Glutamatergic neuron (in vitro differentiated cells): ENCODE measurements around the gene PRDM16. TPM values are rescaled to one million over a fixed set of nuclear protein-coding genes. Genes with fewer than 3 reads are reported as not detected.

Source experiments
- DNase-seq: peaks from one replicate; pipeline ENCODE4 v3.0.0; 2022
- H3K27ac Mint-ChIP-seq: one replicate; pipeline ENCODE4 v1.8.0; 2020; ENCODE audit warnings: mild to moderate bottlenecking, mixed read lengths, inconsistent platforms; ENCODE audit not compliant: unreplicated experiment
- H3K27me3 Mint-ChIP-seq: one replicate; pipeline ENCODE4 v1.8.0; 2020; ENCODE audit warnings: mild to moderate bottlenecking, moderate library complexity, mixed read lengths, inconsistent platforms; ENCODE audit not compliant: unreplicated experiment
- H3K36me3 Mint-ChIP-seq: one replicate; pipeline ENCODE4 v1.8.0; 2020; ENCODE audit warnings: mild to moderate bottlenecking, mixed read lengths, inconsistent platforms; ENCODE audit not compliant: unreplicated experiment
- H3K4me1 Mint-ChIP-seq: one replicate; pipeline ENCODE4 v1.8.0; 2020; ENCODE audit warnings: mild to moderate bottlenecking, low read depth, mixed read lengths, inconsistent platforms; ENCODE audit not compliant: unreplicated experiment
- H3K4me3 Mint-ChIP-seq: one replicate; pipeline ENCODE4 v1.8.0; 2020; ENCODE audit warnings: mild to moderate bottlenecking, mixed read lengths, inconsistent platforms; ENCODE audit not compliant: unreplicated experiment
- H3K9me3 Mint-ChIP-seq: one replicate; pipeline ENCODE4 v1.8.0; 2020; ENCODE audit warnings: mild to moderate bottlenecking, moderate library complexity, mixed read lengths, inconsistent platforms; ENCODE audit not compliant: unreplicated experiment
- total RNA-seq: library from RNA; stranded (reverse); fragmentation: NEBNext Ultra II Directional; extraction: Animal tissue kit (Norgen Biotek cat#: 25700); gene quantifications from one replicate; pipeline ENCODE4 v1.2.1, GENCODE V29; 2021; ENCODE audit not compliant: unreplicated experiment
- TF ChIP-seq, protein P1 (sequence below): fragments of 200-600 bp; sonication (generic); IDR thresholded peaks from one replicate; pipeline ENCODE4 v1.5.0; 2021; ENCODE audit not compliant: partially characterized antibody, unreplicated experiment

PRDM16 gene
- total RNA-seq, 1 donor from 2014 or later: 0.07 TPM

DNA sequence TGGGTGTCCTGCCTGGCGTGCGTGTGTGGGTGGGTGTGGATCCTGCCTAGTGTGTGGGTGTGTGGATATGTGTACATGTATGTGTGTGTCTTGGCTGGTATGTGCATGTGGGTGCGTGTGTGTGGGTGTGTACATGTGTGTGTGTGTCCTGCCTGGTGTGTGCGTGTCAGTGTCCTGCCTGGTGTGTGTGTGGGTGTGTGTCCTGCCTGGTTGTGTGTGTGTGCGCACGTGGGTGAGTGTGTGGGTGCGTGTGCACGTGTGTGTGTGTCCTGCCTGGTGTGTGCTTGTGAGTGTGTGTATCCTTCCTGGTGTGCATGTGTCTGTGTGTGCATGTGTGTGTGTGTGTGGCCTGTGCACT lies 60.1 kb downstream of the PRDM16 start:
- Mint-ChIP-seq H3K27ac (no peak overlapping the region), H3K27me3 (peaks cover 14% of the 10 kb centered on the region)

DNA sequence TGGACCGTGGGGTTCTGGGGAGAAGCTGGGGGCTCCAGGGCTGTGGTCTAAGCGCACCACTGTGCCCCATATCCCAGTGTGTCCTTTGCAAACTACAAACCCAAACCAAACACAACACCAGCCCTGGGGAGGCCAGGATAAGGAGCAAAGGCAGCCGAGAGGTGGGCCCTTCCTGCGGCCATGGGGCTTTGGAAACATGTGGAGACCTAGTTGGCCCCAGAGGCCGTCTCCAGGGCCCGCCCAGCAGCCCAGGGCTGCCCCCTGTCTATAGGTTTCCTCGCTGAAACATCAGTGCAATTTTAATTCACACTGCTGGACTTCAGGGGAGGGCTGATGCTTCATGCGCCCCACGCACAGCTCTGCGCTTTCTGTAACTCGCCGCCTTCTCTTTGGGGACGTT lies 61.3 kb downstream of the PRDM16 start:
- no peak overlapping the region for H3K27ac Mint-ChIP-seq
- H3K9me3 Mint-ChIP-seq: peaks cover 2% of the 10 kb centered on the region
- no peak overlapping the region for H3K4me3 Mint-ChIP-seq
- no peaks in the 10 kb centered on the region for H3K36me3 Mint-ChIP-seq
- TF ChIP-seq, protein P1, sequence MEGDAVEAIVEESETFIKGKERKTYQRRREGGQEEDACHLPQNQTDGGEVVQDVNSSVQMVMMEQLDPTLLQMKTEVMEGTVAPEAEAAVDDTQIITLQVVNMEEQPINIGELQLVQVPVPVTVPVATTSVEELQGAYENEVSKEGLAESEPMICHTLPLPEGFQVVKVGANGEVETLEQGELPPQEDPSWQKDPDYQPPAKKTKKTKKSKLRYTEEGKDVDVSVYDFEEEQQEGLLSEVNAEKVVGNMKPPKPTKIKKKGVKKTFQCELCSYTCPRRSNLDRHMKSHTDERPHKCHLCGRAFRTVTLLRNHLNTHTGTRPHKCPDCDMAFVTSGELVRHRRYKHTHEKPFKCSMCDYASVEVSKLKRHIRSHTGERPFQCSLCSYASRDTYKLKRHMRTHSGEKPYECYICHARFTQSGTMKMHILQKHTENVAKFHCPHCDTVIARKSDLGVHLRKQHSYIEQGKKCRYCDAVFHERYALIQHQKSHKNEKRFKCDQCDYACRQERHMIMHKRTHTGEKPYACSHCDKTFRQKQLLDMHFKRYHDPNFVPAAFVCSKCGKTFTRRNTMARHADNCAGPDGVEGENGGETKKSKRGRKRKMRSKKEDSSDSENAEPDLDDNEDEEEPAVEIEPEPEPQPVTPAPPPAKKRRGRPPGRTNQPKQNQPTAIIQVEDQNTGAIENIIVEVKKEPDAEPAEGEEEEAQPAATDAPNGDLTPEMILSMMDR: no peak
- no peak for DNase-seq
- H3K27me3 Mint-ChIP-seq: peaks cover 14% of the 10 kb centered on the region
- peaks cover 3% of the 10 kb centered on the region for H3K4me1 Mint-ChIP-seq

More for the DNA sequence above, 60.1 kb downstream of the PRDM16 start:
- Mint-ChIP-seq H3K36me3 (no peaks in the 10 kb centered on the region), H3K4me1 (peaks cover 5% of the 10 kb centered on the region), H3K9me3 (peaks cover 2% of the 10 kb centered on the region), H3K4me3 (no peak overlapping the region)
- TF ChIP-seq, protein P1: no peak
- no peak for DNase-seq

DNA sequence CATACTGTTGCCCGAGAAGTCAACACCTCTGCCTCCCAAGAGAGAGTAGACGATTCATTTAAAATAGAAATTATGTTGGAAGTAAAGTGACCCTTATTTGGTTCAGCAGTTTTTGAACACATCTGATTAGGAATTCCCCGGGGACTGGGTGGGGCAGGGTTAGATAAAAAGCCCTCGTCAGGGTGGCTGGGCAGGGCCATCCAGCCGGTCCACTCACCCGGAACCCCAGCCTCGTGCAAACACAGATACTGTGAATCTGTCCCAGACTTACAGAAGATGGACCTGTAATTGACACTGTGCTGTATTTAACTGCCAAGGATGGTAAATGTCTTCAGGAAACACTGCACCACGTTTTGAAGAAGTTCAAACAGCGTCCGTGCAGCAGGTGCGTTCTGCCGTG lies 63.7 kb downstream of the PRDM16 start:
- Mint-ChIP-seq H3K36me3 (no peaks in the 10 kb centered on the region), H3K4me3 (no peak overlapping the region), H3K4me1 (peaks cover 3% of the 10 kb centered on the region), H3K9me3 (peaks cover 2% of the 10 kb centered on the region), H3K27me3 (peaks cover 14% of the 10 kb centered on the region), H3K27ac (no peak overlapping the region)
- TF ChIP-seq, protein P1: no peak
- DNase-seq: no peak

DNA sequence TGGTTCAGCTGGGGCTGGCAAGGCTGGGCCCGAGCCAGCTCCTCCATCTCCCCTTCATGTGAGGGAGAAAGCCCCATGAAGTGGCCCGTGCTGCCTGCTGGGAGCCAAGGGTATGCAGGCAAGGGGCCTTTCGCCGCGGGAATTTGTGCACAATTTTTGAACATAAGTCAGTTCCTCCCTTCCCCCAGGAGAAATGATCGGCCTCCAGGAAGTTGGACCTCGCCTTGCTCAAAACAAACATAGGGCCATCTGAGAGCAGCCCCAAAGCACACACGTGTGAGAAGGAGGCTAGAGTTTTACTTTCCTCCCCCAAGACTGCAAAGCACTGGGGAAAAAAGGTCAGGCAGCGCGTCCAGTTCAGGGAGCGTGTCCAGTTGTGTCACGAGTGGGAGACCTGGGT lies 64.7 kb downstream of the PRDM16 start:
- no peak overlapping the region for H3K27ac Mint-ChIP-seq
- no peak overlapping the region for H3K4me3 Mint-ChIP-seq
- no peaks in the 10 kb centered on the region for H3K4me1 Mint-ChIP-seq
- no peak for DNase-seq
- H3K27me3 Mint-ChIP-seq: peaks cover 12% of the 10 kb centered on the region
- no peaks in the 10 kb centered on the region for H3K36me3 Mint-ChIP-seq
- TF ChIP-seq, protein P1: no peak
- no peaks in the 10 kb centered on the region for H3K9me3 Mint-ChIP-seq

DNA sequence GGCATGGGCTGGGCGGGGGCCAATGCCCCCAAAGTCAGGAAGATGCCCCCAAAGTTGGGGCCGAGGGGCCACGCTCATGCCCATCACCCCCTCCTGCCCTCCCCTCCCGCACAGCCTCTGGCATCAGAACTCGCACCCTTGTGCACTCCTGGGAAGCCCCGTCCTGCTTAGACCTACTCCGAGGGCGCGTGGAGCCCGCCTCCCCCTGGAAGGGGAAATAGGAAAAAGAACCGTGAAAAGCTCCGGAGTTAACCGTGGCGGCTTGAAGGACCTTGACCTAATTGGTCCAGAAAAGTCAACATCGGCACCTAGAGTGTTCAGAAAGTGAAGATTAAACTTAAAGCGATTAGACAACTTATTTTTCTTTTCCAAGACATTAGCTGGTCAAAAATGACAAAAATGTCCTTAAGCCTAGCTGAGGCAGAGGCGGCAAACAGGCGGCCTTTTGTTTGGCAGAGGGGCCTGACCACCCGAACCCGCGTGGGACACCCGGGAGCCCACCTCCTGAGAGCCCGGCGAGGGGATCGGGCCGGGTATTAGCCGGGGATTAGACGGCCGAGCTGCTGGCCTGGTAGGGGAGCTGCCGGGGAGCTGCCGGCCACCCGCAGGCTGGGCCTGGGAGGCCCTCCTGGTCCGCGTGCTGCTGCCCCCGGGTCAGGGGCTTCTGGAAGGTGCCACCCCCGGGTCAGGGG lies 65.5 kb downstream of the PRDM16 start:
- H3K4me1 Mint-ChIP-seq: no peaks in the 10 kb centered on the region
- H3K9me3 Mint-ChIP-seq: no peaks in the 10 kb centered on the region
- DNase-seq: no peak
- TF ChIP-seq, protein P1: no peak
- no peak overlapping the region for H3K27ac Mint-ChIP-seq
- peaks cover 5% of the 10 kb centered on the region for H3K27me3 Mint-ChIP-seq
- no peaks in the 10 kb centered on the region for H3K36me3 Mint-ChIP-seq
- H3K4me3 Mint-ChIP-seq: no peak overlapping the region
